HG03432 (cell line): ENCODE data around the gene U2AF1L4.
A peak's percentile ranks its signal among the peaks of the same experiment; 100 is the strongest.

Experiments
- ATAC-seq: cut with Tn5 transposase; IDR thresholded peaks from one replicate; pipeline ENCODE4 v1.9.1; 2021; ENCODE audit warnings: mild to moderate bottlenecking, moderate library complexity; ENCODE audit not compliant: unreplicated experiment

Gene U2AF1L4

GRCh38 chr19:35757749-35758608, 12.8 kb upstream of the U2AF1L4 start, which contains the start of gene PROSER3:
PROSER3 (plus strand) TSS chr19:35758176; CDS start chr19:35758216, 40 bp downstream.
- ATAC-seq = peak; percentile 92

DNA sequence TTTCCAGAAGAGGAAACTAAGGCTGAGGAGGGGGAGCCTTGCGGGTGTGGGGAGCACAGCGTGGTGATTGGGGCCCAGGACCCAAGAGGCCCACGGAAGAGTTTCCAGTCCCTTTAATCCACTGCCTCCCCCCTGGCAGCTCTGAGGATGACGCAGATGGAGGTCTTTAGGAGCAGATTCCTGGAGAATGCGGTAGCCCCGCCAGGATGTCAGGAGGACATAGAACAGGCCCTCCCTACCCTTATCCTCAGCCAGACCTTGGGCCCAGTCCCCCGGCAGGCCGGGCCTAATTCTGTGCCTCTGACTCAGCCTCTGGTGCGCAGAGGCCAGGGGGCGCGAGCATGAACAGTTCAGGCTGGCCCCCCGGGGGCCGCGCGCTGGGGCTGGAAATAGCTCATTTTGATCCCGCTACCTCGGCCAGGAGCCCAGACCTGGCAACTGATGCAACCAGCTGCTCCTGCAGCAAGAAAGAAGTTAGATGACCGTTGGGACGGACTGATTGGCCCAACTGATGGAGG, 12.1 kb upstream of the U2AF1L4 start:
- peak; percentile 9 for ATAC-seq

GRCh38 chr19:35756377-35757230, 11.4 kb upstream of the U2AF1L4 start, which contains the start of gene HSPB6:
HSPB6 (minus strand) TSS chr19:35757029; CDS start chr19:35757008, 21 bp downstream.
- ATAC-seq = no peak

GRCh38 chr19:35755550-35756376, 10.5 kb upstream of the U2AF1L4 start:
- ATAC-seq = no peak

GRCh38 chr19:35755131-35755549, 9.9 kb upstream of the U2AF1L4 start:
- ATAC-seq = no peak

DNA sequence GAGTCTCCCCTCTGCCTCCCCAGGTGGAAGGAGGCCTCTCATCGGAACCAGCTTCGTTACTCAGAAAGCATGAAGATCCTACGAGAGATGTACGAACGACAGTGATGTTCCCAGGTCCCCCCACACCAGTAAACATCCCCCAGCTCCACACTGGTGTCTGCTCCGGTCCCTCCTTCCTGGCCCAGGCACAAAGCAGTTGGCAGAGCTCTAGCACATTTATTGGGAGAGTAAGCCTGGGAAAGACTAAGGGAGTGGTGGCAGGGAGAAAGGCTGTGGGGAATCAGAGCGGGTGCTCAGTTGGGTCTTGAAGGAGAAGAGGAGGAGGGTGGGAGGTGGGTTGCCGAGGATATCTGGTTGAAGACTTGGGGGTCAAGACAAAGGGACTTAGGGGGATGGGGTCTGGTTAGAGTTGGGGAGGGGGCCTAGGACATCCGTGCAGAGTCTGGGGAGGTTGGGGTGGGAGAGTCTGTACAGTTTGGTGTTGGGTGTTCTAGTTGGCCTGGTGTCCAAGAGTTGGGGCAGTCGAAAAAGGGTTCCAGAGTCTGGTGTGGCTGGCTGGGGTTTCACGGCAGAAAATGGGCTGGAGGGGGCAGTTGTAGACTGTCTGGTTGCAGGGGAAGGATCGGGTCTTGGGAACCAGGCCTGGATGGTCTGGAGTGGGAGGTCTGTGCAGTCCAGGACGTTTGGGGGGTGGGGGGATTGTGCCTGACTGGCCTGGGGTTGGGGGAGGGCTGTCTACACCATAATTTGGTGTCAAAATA, 9.3 kb upstream of the U2AF1L4 start:
- ATAC-seq = no peak

GRCh38 chr19:35753634-35754369, 8.6 kb upstream of the U2AF1L4 start:
- ATAC-seq = no peak

- ATAC-seq = no peak
Observed at GRCh38 chr19:35752746-35753350, 7.6 kb upstream of the U2AF1L4 start.

GRCh38 chr19:35751839-35752745, 6.9 kb upstream of the U2AF1L4 start:
- no peak for ATAC-seq

DNA sequence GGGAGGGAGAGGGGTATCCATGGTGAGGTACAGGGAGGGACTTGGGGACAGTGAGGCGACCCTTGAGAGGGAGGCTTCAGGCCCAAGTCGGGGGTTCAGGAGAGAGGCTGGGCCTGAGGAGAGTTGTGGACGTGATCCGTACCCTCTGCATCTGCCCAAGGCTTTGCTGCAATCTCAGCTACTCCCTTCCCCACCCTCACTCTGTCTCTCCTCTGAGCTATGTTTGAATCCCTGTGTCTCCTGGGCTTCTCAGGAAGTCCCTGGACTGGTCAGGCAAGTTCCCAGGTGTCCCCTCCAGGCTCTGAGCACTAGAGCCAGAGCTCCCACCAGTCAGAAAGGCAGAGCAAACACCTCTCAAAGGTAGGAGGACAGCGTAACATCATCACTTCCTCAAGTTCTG, 4.9 kb upstream of the U2AF1L4 start:
- ATAC-seq = no peak

DNA sequence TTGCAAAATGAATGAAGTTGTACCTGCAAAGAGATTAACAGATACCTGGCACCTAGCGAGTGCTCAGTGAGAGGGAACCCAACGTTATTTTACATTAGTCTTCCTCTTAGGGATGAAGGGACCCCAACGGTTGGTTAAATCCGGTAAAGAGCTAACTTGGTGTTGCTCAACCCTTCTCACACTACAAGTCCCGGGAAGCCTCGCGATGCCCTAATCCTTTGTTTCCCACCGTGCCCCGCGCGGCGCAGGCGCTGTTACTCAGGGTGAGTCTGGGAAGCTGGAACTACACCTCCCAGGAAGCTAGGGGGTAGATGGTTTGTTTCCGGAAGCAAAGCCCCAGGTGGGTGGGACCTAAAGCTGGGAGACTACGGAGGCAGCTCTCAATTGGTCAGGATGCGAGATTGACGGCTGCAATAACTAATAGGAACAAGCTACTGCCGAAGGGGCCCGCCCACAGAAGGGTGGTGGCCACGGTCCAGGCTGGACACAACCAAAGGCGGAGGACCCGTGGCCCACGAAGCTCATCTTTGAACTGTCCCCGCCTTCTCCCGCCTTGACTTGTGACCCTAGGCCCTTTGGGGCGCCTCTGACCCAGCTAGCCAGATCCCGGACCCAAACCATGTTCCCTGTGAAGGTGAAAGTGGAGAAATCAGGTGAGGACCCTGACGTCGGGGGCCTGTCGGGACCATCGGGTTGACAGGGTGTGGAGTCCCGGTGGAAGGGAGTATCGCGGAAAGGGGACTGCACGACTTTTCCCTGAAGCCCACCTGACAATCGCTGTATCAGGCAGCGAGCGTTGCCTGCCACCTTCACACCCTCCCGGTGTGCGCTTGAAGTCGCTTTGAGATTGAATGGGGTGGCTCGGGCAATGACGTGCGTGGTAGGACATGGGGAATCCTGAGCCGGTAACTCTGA, 3.1 kb upstream of the U2AF1L4 start, which contains the start of gene LIN37:
Gene LIN37 (plus strand): TSS at position 471 of the 915 bp plus-strand sequence. CDS start 149 bp downstream, at position 620.
- peak; percentile 64 for ATAC-seq

GRCh38 chr19:35746531-35746930, 1.3 kb upstream of the U2AF1L4 start:
- no peak for ATAC-seq

DNA sequence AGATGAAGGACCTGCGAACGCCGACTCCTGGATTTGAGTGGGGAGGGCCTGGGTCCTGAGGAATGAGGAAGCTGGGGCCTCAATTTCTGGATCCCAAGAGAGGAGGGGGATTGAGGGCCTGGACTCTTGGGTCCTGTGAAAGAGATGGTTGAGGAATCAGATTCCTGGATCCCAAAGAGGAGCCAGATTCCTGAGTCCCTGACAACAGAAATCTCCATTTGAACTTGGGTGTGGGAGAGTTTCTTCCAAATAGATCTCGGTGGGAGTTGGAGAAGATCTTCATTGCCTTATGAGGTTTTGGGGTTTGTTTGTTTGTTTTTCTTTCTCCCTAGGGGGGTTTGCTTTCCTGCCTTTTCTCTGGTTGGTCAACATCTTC, 857 bp upstream of the U2AF1L4 start:
- ATAC-seq = no peak

DNA sequence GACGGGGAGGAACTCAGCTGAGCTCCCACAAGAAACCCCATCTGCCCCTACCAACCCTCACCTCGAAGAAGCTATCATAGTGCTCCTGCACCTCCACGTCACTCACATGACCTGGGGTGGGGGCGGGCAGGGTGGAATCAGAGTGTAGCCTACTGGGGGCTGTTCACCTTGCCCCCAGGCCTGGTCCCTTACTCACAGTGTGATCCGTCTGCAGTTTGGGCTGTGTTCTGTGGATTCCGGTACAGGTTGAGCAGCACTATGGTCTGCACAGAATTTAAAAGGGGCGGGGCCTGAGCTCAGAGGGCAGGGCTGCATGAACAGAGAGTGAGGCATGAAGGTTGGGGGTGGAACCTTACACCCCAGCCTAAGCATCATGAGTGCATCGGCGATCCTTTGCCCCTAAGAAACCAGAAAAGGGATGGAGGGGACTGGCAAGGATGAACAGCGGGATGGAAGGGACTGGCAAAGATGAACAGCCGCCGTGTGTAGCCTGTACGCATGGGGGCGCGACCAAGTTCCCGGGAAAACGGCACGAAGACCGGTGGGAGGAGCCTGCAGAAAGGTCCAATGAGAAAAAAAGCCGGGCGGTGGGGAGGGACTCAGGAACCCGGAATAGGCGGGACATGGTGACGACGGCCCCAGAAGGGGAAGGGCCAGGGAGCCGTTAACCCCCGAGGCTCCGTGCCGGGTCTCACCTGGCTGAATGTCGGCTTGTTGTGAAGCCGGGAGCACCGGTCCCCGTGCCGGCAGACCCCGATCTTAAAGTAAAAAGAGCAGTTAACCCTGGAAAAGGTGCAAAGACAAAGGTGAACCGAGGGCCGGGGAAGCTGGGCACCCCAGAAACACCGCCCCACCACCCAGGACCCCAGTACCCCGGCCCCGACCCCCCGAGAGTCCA, 539 bp downstream of the U2AF1L4 start:
- ATAC-seq = peak; percentile 40

DNA sequence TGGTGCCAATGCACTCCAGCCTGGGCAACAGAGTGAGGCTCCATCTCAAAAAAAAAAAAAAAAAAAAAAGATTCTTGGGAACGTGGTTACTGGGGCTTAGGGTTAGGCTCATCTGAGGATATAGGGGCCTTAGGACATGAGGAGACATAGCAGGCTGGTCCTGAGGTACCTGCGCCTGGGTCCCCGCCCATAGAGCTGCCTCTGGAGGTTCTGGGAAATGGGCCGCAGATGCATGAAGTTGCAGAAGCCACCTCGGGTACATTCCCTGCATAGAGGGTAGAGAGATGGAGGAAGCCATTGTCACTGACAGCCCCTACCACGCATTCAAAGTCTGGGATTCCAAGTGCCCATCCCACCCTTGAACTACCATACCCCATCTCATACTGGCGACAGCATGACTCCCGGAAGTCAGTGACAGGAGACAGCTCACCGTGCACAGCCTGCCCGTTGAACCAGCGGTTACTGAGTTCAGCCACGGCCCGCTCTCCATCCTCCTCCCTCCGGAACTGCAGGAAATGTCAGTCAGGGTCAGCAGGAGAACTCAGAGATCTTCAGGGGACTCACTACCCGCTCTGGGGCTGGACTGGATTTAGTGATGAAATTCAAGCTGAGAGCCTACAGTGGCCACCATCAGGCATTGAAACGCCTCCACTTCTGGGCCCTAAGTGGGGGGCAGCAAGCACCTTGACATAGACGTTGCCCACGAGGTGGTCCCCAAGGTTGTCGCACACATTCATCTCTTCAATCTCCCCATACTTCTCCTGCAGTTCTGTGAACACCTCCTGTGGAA, 1.4 kb downstream of the U2AF1L4 start:
- ATAC-seq = no peak
